ENCODE results near the gene LRP5.

GRCh38 chr11:68412593-68413475 lies 100.4 kb downstream of the LRP5 start:
- TF ChIP-seq CTCF (IDR thresholded peaks at IDR 0.05) (no peak), ZNF121 (CRISPR knock-in tag; IDR thresholded peaks at IDR 0.05) (no peak), MAX (CRISPR knock-in tag; IDR thresholded peaks at IDR 0.05) (no peak), ZNF532 (CRISPR knock-in tag; IDR thresholded peaks at IDR 0.05; ENCODE audit: borderline replicate concordance) (no peak), ZNF512 (CRISPR knock-in tag; IDR thresholded peaks at IDR 0.05; ENCODE audit: borderline replicate concordance) (no peak), ARID4B (CRISPR knock-in tag; IDR thresholded peaks at IDR 0.05; ENCODE audit: borderline replicate concordance) (no peak), ZNF416 (CRISPR knock-in tag; IDR thresholded peaks at IDR 0.05) (no peak), FOXJ3 (CRISPR knock-in tag; IDR thresholded peaks at IDR 0.05; ENCODE audit: borderline replicate concordance) (no peak), SP1 (CRISPR knock-in tag; conservative IDR thresholded peaks at IDR 0.05) (no peak), RELA (CRISPR knock-in tag; IDR thresholded peaks at IDR 0.05; ENCODE audit: borderline replicate concordance) (no peak), E2F1 (CRISPR knock-in tag; IDR thresholded peaks at IDR 0.05) (no peak), ZNF232 (CRISPR knock-in tag; IDR thresholded peaks at IDR 0.05) (no peak), ELF4 (CRISPR knock-in tag; IDR thresholded peaks at IDR 0.05; ENCODE audit: low read depth) (no peak)

Measured in WTC11 (cell line).